ENCODE results near the gene CNTLN. TPM values are rescaled to one million over a fixed set of nuclear protein-coding genes. Genes with fewer than 3 reads are reported as not detected.

CNTLN gene
- total RNA-seq, 3 donors from 2014 or later (not counting 1 experiment from before 2014, with no cell fraction given): 0.32 to 1.6 (median 0.63) TPM

GRCh38 chr9:17401858-17402257, 267.0 kb downstream of the CNTLN start:
- ATAC-seq (no peak), DNase-seq (no peak)
- TF ChIP-seq CTCF (IDR thresholded peaks at IDR 0.05): no peak
- Histone ChIP-seq H3K27ac (ENCODE audit: low read length) (no peak overlapping the region), H3K27me3 (ENCODE audit: control insufficient read depth, insufficient read depth, low read length) (no peaks in the 10 kb centered on the region), H3K9me3 (ENCODE audit: control insufficient read depth, insufficient read depth, low read length) (no peaks in the 10 kb centered on the region), H3K4me3 (ENCODE audit: low read length) (no peak overlapping the region), H3K4me1 (ENCODE audit: control insufficient read depth, insufficient read depth, low read length) (no peaks in the 10 kb centered on the region), H3K36me3 (ENCODE audit: control insufficient read depth, insufficient read depth, low read length) (no peaks in the 10 kb centered on the region)
- Mint-ChIP-seq H3K4me1 (no peaks in the 10 kb centered on the region), H3K36me3 (no peaks in the 10 kb centered on the region), H3K27ac (no peak overlapping the region), H3K9me3 (peaks cover 0 to 3% of the 10 kb centered on the region in 2 donors), H3K4me3 (no peak overlapping the region), H3K27me3 (ENCODE audit: low read depth in 2 of 2) (no peaks in the 10 kb centered on the region)
- WGBS (ENCODE audit: insufficient coverage): 100% methylated on average over 2 of the region's 2 CpGs
- intact Hi-C loops (cut with micrococcal nuclease): no loop called here

- H3K9me3 ChIP-seq (ENCODE audit: control insufficient read depth, insufficient read depth, low read length): no peaks in the 10 kb centered on the region
- H3K36me3 Mint-ChIP-seq: no peaks in the 10 kb centered on the region
- H3K9me3 Mint-ChIP-seq: peaks cover 0 to 2% of the 10 kb centered on the region in 2 donors
- H3K4me3 Mint-ChIP-seq: no peak overlapping the region
- intact Hi-C loops (cut with micrococcal nuclease): no loop called here
- WGBS (ENCODE audit: insufficient coverage): no CpG with 5 or more reads among the region's 2 CpGs
- H3K4me3 ChIP-seq (ENCODE audit: low read length): no peak overlapping the region
- H3K27me3 Mint-ChIP-seq (ENCODE audit: low read depth in 2 of 2): no peaks in the 10 kb centered on the region
- H3K27me3 ChIP-seq (ENCODE audit: control insufficient read depth, insufficient read depth, low read length): no peaks in the 10 kb centered on the region
- ATAC-seq (no peak), DNase-seq (no peak)
- no peaks in the 10 kb centered on the region for H3K36me3 ChIP-seq (ENCODE audit: control insufficient read depth, insufficient read depth, low read length)
- TF ChIP-seq CTCF (IDR thresholded peaks at IDR 0.05): no peak
- H3K4me1 Mint-ChIP-seq: no peaks in the 10 kb centered on the region
- H3K27ac Mint-ChIP-seq: no peak overlapping the region
- no peak overlapping the region for H3K27ac ChIP-seq (ENCODE audit: low read length)
- no peaks in the 10 kb centered on the region for H3K4me1 ChIP-seq (ENCODE audit: control insufficient read depth, insufficient read depth, low read length)
Measured at GRCh38 chr9:17402309-17402708, 267.5 kb downstream of the CNTLN start.

- intact Hi-C loops (cut with micrococcal nuclease): no loop called here
- Mint-ChIP-seq H3K27me3 (ENCODE audit: low read depth in 2 of 2) (no peaks in the 10 kb centered on the region), H3K36me3 (no peaks in the 10 kb centered on the region), H3K4me3 (no peak overlapping the region), H3K4me1 (no peaks in the 10 kb centered on the region), H3K27ac (no peak overlapping the region), H3K9me3 (peaks cover 0 to 2% of the 10 kb centered on the region in 2 donors)
- Histone ChIP-seq H3K4me1 (ENCODE audit: control insufficient read depth, insufficient read depth, low read length) (no peaks in the 10 kb centered on the region), H3K9me3 (ENCODE audit: control insufficient read depth, insufficient read depth, low read length) (no peaks in the 10 kb centered on the region), H3K27ac (ENCODE audit: low read length) (no peak overlapping the region), H3K27me3 (ENCODE audit: control insufficient read depth, insufficient read depth, low read length) (no peaks in the 10 kb centered on the region), H3K4me3 (ENCODE audit: low read length) (no peak overlapping the region), H3K36me3 (ENCODE audit: control insufficient read depth, insufficient read depth, low read length) (no peaks in the 10 kb centered on the region)
- DNase-seq (no peak), ATAC-seq (no peak)
- WGBS (ENCODE audit: insufficient coverage): 93% methylated on average over 6 of the region's 6 CpGs
- no peak for TF ChIP-seq CTCF (IDR thresholded peaks at IDR 0.05)
Measured at GRCh38 chr9:17403539-17403938, 268.7 kb downstream of the CNTLN start.

- Mint-ChIP-seq H3K4me3 (no peak overlapping the region), H3K9me3 (no peaks in the 10 kb centered on the region), H3K4me1 (no peaks in the 10 kb centered on the region), H3K36me3 (no peaks in the 10 kb centered on the region), H3K27me3 (ENCODE audit: low read depth in 2 of 2) (no peaks in the 10 kb centered on the region), H3K27ac (no peak overlapping the region)
- H3K9me3 ChIP-seq (ENCODE audit: control insufficient read depth, insufficient read depth, low read length): no peaks in the 10 kb centered on the region
- no peak for TF ChIP-seq CTCF (IDR thresholded peaks at IDR 0.05)
- ATAC-seq (no peak), DNase-seq (no peak)
- H3K27me3 ChIP-seq (ENCODE audit: control insufficient read depth, insufficient read depth, low read length): no peaks in the 10 kb centered on the region
- H3K4me1 ChIP-seq (ENCODE audit: control insufficient read depth, insufficient read depth, low read length): no peaks in the 10 kb centered on the region
- no peak overlapping the region for H3K4me3 ChIP-seq (ENCODE audit: low read length)
- WGBS (ENCODE audit: insufficient coverage): no CpG with 5 or more reads among the region's 3 CpGs
- H3K27ac ChIP-seq (ENCODE audit: low read length): no peak overlapping the region
- intact Hi-C loops (cut with micrococcal nuclease): no loop called here
- no peaks in the 10 kb centered on the region for H3K36me3 ChIP-seq (ENCODE audit: control insufficient read depth, insufficient read depth, low read length)
Measured at GRCh38 chr9:17414986-17415385, 280.1 kb downstream of the CNTLN start.
